GM19452 (cell line): ENCODE results near the gene NUP58.
A peak's percentile ranks its signal among the peaks of the same experiment; 100 is the strongest.

Experiments used
- ATAC-seq: cut with Tn5 transposase; IDR thresholded peaks from one replicate; pipeline ENCODE4 v1.9.1; 2021; ENCODE audit not compliant: unreplicated experiment

Gene NUP58

GRCh38 chr13:25301347-25302113 lies at the start of gene NUP58:
NUP58 (plus strand) TSS chr13:25301625; CDS start chr13:25301774, 149 bp downstream.
- ATAC-seq: peak; percentile 99

GRCh38 chr13:25252225-25252624 lies 49.2 kb upstream of the NUP58 start:
- no peak for ATAC-seq

- ATAC-seq: no peak
These were observed 48.7 kb upstream of the NUP58 start for GRCh38 chr13:25252752-25253151.

GRCh38 chr13:25253702-25254101 lies 47.7 kb upstream of the NUP58 start:
- no peak for ATAC-seq

- ATAC-seq: no peak
These were observed 39.2 kb upstream of the NUP58 start for GRCh38 chr13:25262261-25262660.

- no peak for ATAC-seq
These were observed 34.7 kb upstream of the NUP58 start for GRCh38 chr13:25266706-25267105.

GRCh38 chr13:25267715-25268114 lies 33.7 kb upstream of the NUP58 start:
- no peak for ATAC-seq

DNA sequence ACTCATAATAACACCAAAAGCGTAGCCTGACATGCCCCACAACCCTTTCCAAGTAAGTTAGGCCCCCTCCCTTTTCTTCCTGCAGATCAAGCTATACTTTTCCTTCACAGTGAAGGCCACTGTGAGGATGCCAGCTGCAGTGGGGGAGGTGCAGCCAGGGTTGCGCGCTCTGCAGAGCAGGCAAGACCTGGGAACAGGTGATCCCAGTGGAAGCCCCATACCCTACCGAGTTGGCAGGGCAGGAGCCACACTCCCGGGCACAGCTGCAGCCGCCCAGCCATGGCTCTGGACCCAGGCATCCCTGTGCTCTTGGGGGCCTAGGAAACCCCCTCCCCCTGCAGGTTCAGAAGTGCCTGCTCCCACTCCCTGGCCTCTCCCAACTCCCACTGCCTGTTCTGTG lies 32.9 kb upstream of the NUP58 start:
- ATAC-seq: no peak

GRCh38 chr13:25276748-25277147 lies 24.7 kb upstream of the NUP58 start:
- no peak for ATAC-seq

- ATAC-seq: no peak
These were observed 21.0 kb upstream of the NUP58 start for GRCh38 chr13:25280396-25280795.

GRCh38 chr13:25281193-25281934 lies 20.1 kb upstream of the NUP58 start:
- ATAC-seq: peak; percentile 57

GRCh38 chr13:25281935-25282332 lies 19.5 kb upstream of the NUP58 start:
- no peak for ATAC-seq

DNA sequence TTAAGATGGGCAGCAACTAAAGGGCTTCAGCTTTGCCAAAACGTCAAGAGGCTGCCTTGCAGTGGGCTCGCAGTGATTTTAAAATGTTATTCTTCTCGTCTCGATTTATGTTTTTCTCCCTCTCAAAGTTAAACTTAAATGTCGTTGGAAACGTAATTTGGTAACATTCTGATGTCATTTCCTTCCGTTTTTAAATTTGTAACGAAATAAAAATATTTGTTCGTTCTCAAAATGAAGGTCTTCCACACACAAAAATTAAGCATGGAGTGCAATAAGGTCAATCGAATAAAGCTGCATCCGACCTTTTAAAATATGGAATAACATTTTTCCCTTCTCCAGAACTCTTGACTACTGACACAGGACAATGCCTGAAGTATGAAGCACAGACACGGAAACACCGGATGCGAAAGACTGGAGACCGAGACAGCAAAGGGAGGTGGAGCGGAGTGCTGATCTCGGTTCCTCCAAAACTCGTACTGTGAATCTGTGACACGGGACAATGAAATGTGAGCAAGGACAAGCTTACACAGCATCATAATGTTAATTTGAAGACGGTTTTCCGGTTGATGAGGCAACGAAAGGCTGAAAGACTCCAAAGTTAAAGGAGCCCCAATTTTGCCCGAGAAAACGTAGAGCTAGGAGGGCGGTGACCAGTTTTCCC lies 15.0 kb upstream of the NUP58 start:
- peak; percentile 25 for ATAC-seq

DNA sequence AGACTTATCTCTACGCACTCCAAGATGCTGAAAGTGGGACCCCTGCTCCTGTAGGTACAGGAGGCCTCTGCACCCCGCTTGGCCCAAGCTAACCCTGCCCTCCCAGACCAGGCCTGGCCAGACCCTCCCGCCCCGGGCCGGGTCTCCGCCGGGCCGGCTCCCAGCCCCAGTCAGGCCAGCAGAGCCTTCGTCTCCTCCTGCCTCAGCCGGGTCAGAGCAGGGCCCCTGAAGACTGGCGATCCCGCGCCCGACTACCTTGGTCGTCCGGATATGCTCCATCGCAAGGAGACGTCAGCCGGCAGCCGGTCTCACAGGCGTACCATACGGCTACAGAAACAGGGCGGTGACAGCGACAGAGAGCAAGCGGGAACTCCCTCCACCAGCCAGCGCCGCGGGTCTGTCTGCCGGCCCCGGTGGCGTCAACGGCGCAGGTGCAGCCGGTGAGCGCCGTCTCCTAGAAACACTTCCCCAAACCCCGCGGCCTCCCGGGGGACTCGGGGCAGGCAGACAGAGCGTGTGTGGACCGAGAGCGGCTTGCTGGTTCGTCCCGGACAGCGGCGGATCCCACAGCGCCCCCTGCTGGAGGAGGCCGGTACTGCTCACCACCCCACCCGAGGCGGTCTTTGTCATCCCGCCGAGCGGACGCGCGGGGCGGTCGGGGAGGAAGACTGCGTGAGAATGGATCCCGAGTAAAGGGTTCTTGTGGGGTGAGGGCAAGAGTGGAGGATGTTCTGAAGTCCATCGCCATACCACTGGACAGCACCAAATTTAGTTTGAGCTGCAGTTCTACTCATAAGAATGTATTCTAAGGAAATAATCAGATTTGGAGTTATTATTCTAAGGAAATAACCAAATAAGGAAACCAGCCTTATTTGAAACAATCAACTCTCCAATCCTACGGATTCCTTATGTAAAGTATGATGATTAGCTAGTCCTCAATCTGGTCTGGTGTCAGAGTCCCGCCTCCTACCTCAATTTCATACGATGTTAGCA lies 14.2 kb upstream of the NUP58 start, which contains the start of gene MTMR6:
MTMR6 (minus strand) TSS at position 520 of the 993 bp plus-strand sequence; CDS start at position 279, 241 bp downstream.
- peak; percentile 98 for ATAC-seq

GRCh38 chr13:25288966-25289365 lies 12.5 kb upstream of the NUP58 start:
- no peak for ATAC-seq

GRCh38 chr13:25291691-25292090 lies 9.7 kb upstream of the NUP58 start:
- ATAC-seq: no peak

- no peak for ATAC-seq
These were observed 9.1 kb upstream of the NUP58 start for GRCh38 chr13:25292301-25292700.

DNA sequence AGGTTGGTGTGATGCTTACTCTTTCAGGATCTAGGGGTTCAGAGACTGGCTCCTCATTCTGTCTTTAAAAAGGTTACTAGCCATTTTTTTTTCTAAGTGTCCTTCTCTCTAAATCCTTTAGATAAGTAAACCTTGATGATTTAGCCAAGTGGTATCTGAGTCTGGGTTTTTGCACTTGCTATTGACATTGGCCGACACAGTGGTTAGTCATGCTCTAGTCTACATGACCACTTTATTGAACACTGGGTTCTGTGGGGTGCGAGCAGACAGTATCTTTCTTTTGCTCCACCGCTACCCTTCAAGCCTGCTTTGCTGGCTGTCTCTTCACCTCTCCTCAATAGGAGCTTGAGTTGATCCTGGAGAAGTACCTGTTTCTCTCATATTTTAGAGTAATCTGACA lies 6.2 kb upstream of the NUP58 start:
- ATAC-seq: no peak

GRCh38 chr13:25295701-25296100 lies 5.7 kb upstream of the NUP58 start:
- no peak for ATAC-seq

- peak; percentile 24 for ATAC-seq
These were observed 521 bp upstream of the NUP58 start for GRCh38 chr13:25300861-25301346.
